ENCODE measurements around the gene COPS7B. TPM values are rescaled to one million over a fixed set of nuclear protein-coding genes. Genes with fewer than 3 reads are reported as not detected.

Gene COPS7B
- total RNA-seq: 10 to 100 TPM; 39.0 to 40.8 TPM

DNA sequence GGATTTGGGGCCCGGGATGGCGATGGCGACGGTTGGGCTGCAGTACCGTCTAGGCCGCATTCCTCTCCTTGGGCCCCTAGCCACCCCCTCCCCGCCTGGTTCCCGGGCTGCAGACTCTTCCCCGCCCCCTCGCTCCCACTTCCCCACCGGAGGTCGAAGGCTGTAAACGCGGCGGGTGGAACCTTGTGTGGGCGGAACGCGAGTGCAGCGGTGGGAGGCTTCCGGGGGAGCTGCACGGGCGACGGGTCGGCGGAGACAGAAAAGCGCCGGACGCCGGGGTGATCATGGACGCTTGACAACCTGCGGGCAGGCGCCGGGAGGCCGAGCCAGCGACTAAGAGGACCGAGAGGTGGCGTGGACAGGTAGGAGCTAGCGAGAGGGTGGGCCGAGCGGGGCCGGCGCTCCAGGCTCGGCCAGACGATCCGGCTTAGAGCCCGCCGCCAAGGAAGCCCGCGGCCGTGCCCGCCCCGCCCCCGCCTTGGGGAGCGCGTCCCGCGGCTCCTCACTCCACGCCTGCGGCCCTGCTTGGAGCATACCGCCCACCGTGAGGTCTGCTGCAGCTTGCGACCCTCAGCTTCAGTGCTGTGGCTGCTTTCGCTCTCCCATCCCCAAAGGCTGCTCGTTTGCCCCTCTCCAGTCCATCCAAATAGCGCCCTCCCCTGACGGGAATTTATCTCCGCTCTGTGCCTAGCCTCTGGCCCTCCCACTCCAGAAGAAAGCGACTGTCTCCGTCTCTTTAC lies at the start of gene COPS7B:
Gene COPS7B (plus strand): TSS at position 269 of the 740 bp plus-strand sequence. CDS start 2,126 bp downstream, outside the sequence.

GRCh38 chr2:231780909-231781797 lies 5.1 kb upstream of the COPS7B start, which contains the start of gene PDE6D:
PDE6D (minus strand) TSS chr2:231781282; CDS start chr2:231781114, 168 bp downstream.

Other genes starting within 250 kb of the COPS7B start
- gene TEX44, start 193.6 kb upstream of the COPS7B start, total RNA-seq: not detected
- 1,000 to 10,000 TPM; 1,522 to 1,526 TPM for gene PTMA, start 77.9 kb upstream of the COPS7B start, total RNA-seq
- 10 to 100 TPM; 26.8 to 28.3 TPM for gene PDE6D, start 5.2 kb upstream of the COPS7B start, total RNA-seq
- under 1 TPM in 1 of 2 experiments, not detected in 1; 0.33 TPM for gene NPPC, start 140.0 kb downstream of the COPS7B start, total RNA-seq
- 10 to 100 TPM; 32.3 to 37.8 TPM for gene DIS3L2, start 175.3 kb downstream of the COPS7B start, total RNA-seq